Subcutaneous abdominal adipose tissue (tissue), 5 donors: ENCODE measurements around the gene LRRC36.

ENCODE experiments used
- H3K27ac ChIP-seq: one replicate; pipeline ENCODE4 v1.7.0; 2013; ENCODE audit warnings: low read depth, mild to moderate bottlenecking, inconsistent platforms, low read length, moderate library complexity
- H3K27me3 ChIP-seq, 5 donors: one replicate each; pipeline ENCODE4 v1.7.0; 2013; ENCODE audit warnings: low read length in 5 of 5, inconsistent platforms in 1 of 5; ENCODE audit not compliant: control insufficient read depth in 5 of 5, insufficient read depth in 4 of 5
- H3K36me3 ChIP-seq, 5 donors: one replicate each; pipeline ENCODE4 v1.7.0; 2013; ENCODE audit warnings: low read length in 5 of 5; ENCODE audit not compliant: control insufficient read depth in 5 of 5, insufficient read depth in 5 of 5
- H3K4me1 ChIP-seq, 5 donors: one replicate each; pipeline ENCODE4 v1.7.0; 2013; ENCODE audit warnings: low read length in 5 of 5, mild to moderate bottlenecking in 3 of 5, moderate library complexity in 1 of 5; ENCODE audit not compliant: control insufficient read depth in 5 of 5, insufficient read depth in 5 of 5
- H3K4me3 ChIP-seq, 5 donors: one replicate each; pipeline ENCODE4 v1.7.0; 2013; ENCODE audit warnings: low read length in 5 of 5, low read depth in 1 of 5
- H3K9ac ChIP-seq, 5 donors: one replicate each; pipeline ENCODE4 v1.7.0; 2013; ENCODE audit warnings: low read length in 5 of 5, mild to moderate bottlenecking in 4 of 5, moderate library complexity in 3 of 5
- H3K9me3 ChIP-seq, 5 donors: one replicate each; pipeline ENCODE4 v1.7.0; 2013; ENCODE audit warnings: low read length in 5 of 5; ENCODE audit not compliant: control insufficient read depth in 5 of 5
- donor health status: healthy.
- donor health status: healthy.
- donor health status: healthy.
- donor health status: healthy.
- donor health status: healthy.

Gene LRRC36

GRCh38 chr16:67326472-67327309, at the start of gene LRRC36, which contains the start of gene KCTD19:
Gene LRRC36 (plus strand): TSS chr16:67326815. CDS start chr16:67326863, 48 bp downstream.
Gene KCTD19 (minus strand): TSS chr16:67326741. CDS start chr16:67326707, 34 bp downstream.
- peaks cover 3 to 18% (median 13%) of the 10 kb centered on the region in 5 donors for H3K4me1 ChIP-seq
- H3K4me3 ChIP-seq = peak within 1 kb of the TSS; percentile 45 to 71 (median 66)
- H3K9me3 ChIP-seq = no peaks in the 10 kb centered on the region
- H3K27ac ChIP-seq = no peak within 1 kb of the TSS
- H3K27me3 ChIP-seq = no peaks in the 10 kb centered on the region
- H3K9ac ChIP-seq = peak within 1 kb of the TSS in 3 of 5 donors; percentile 35 to 76 (median 68)
- no peaks in the 10 kb centered on the region for H3K36me3 ChIP-seq

GRCh38 chr16:67277294-67277998, 49.2 kb upstream of the LRRC36 start:
- Histone ChIP-seq H3K27ac (peak overlapping the region; percentile 79), H3K9me3 (no peaks in the 10 kb centered on the region), H3K9ac (peak overlapping the region in 3 of 5 donors; percentile 43 to 80 (median 50)), H3K4me1 (peaks cover 2 to 28% (median 24%) of the 10 kb centered on the region in 5 donors), H3K4me3 (no peak overlapping the region), H3K27me3 (no peaks in the 10 kb centered on the region), H3K36me3 (peaks cover 0 to 17% (median 4%) of the 10 kb centered on the region in 5 donors)

- no peaks in the 10 kb centered on the region for H3K9me3 ChIP-seq
- peak overlapping the region in 4 of 5 donors; percentile 54 to 80 (median 76) for H3K9ac ChIP-seq
- peaks cover 0 to 17% (median 4%) of the 10 kb centered on the region in 5 donors for H3K36me3 ChIP-seq
- no peaks in the 10 kb centered on the region for H3K27me3 ChIP-seq
- H3K4me1 ChIP-seq = peaks cover 2 to 28% (median 24%) of the 10 kb centered on the region in 5 donors
- peak overlapping the region; percentile 79 for H3K27ac ChIP-seq
- peak overlapping the region; percentile 58 to 76 (median 69) for H3K4me3 ChIP-seq
These were observed 48.4 kb upstream of the LRRC36 start for GRCh38 chr16:67277999-67278772.

GRCh38 chr16:67278773-67279295, 47.8 kb upstream of the LRRC36 start:
- Histone ChIP-seq H3K4me3 (peak overlapping the region; percentile 58 to 76 (median 69)), H3K4me1 (peaks cover 2 to 28% (median 24%) of the 10 kb centered on the region in 5 donors), H3K27me3 (no peaks in the 10 kb centered on the region), H3K27ac (peak overlapping the region; percentile 79), H3K36me3 (peaks cover 0 to 19% (median 4%) of the 10 kb centered on the region in 5 donors), H3K9ac (peak overlapping the region in 4 of 5 donors; percentile 54 to 80 (median 76)), H3K9me3 (no peaks in the 10 kb centered on the region)

GRCh38 chr16:67279296-67280089, 47.1 kb upstream of the LRRC36 start, which contains the start of gene PLEKHG4:
Gene PLEKHG4 (plus strand): TSS chr16:67279532. CDS start chr16:67280045, 513 bp downstream.
- H3K27ac ChIP-seq = peak within 1 kb of the TSS; percentile 79
- H3K9ac ChIP-seq = peak within 1 kb of the TSS in 4 of 5 donors; percentile 54 to 80 (median 76)
- no peaks in the 10 kb centered on the region for H3K27me3 ChIP-seq
- peaks cover 0 to 20% (median 4%) of the 10 kb centered on the region in 5 donors for H3K36me3 ChIP-seq
- H3K4me3 ChIP-seq = peak within 1 kb of the TSS; percentile 58 to 76 (median 69)
- peaks cover 2 to 28% (median 24%) of the 10 kb centered on the region in 5 donors for H3K4me1 ChIP-seq
- no peaks in the 10 kb centered on the region for H3K9me3 ChIP-seq

GRCh38 chr16:67280090-67281015, 46.3 kb upstream of the LRRC36 start:
- Histone ChIP-seq H3K4me3 (peak overlapping the region in 1 of 5 donors; percentile 75), H3K27ac (no peak overlapping the region), H3K9me3 (no peaks in the 10 kb centered on the region), H3K36me3 (peaks cover 0 to 20% (median 4%) of the 10 kb centered on the region in 5 donors), H3K4me1 (peaks cover 2 to 29% (median 24%) of the 10 kb centered on the region in 5 donors), H3K9ac (no peak overlapping the region), H3K27me3 (no peaks in the 10 kb centered on the region)

- Histone ChIP-seq H3K27me3 (no peaks in the 10 kb centered on the region), H3K9me3 (no peaks in the 10 kb centered on the region), H3K4me3 (no peak overlapping the region), H3K4me1 (peaks cover 2 to 29% (median 24%) of the 10 kb centered on the region in 5 donors), H3K36me3 (peaks cover 0 to 19% (median under 1%) of the 10 kb centered on the region in 5 donors), H3K27ac (no peak overlapping the region), H3K9ac (no peak overlapping the region)
These were observed 44.8 kb upstream of the LRRC36 start for GRCh38 chr16:67281536-67282446.
